Measurements from ENCODE around the gene MVB12B.

MVB12B gene

DNA sequence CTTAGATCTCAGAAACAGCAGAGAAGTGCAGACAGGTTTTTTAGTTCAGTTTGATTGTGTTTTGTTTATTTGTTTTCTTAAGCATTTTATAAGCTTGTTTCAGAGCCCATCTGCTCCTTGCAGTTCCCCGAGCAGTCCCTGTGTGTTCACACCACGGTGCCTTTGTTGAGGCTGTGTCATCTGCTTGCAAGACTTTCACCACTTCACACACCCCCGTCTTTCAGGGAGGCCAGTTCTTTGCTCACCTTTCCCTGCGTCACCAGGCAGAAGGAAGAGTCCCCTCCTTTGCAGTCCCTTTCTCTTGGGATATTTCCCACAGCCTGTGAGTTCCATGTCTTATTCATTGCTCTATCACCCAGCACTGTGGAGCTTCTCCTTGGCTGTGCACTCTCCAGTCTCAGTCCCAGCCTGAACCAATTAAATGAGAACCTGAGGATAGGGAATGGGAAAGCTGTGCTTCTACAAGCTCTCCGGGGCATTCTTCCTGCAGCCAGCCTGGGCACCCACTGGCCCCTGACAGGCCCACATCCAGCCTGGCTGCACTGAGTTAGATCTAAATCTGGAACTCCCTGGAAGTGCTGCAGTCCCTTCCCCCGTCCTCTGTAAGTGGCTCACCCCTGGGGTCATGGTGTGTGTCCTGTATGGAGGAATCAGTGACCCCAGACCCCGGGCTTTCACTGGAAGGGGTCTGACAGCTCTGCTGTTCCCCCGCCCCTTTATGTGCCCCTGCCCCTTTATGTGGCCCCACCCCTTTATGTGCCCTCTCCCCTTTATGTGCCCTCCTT, 5.5 kb downstream of the MVB12B start:
- no peak for DNase-seq

DNA sequence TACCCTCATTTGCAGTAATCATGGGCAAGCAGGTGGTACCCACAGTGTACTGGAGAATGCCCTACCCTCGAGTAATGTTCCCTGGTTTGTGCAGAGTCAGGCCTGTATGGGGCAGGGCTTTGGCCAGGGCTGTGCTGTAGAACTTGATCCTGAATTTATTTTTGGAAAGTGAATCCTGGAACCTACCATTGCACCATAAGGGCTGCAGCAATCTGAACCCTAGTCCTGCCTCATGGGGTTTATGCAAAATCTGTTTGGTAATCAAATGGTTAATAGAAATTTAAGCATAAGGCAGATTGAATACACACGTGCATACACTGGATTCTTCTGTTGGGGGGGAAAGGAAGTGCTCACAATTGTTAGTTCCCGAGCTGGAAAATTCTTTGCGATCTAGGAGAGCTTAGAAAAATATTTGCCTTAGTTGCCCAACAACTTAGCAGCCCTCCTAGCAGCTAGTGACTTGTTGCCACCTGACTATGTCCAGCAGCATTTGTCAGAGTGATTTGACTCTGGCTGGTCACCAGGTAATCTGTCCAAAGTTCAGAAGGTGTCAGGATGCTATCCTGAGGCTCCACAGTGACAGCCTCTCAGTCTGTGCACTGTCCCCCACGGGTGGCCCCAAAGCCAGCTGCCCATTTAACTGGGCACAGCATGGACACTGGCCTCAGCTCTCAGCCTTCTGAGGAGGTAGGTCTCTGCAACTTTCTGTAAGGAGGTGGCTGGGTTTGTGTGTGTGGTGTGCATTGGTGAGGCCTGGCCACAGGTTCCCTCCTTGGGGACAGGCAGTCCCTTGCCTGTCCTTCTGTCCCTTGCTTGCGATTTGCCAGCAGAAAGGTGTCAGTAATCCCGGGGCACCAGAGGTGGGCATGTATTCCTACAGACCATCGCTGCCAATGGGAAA, 8.3 kb downstream of the MVB12B start:
- no peak for DNase-seq

DNA sequence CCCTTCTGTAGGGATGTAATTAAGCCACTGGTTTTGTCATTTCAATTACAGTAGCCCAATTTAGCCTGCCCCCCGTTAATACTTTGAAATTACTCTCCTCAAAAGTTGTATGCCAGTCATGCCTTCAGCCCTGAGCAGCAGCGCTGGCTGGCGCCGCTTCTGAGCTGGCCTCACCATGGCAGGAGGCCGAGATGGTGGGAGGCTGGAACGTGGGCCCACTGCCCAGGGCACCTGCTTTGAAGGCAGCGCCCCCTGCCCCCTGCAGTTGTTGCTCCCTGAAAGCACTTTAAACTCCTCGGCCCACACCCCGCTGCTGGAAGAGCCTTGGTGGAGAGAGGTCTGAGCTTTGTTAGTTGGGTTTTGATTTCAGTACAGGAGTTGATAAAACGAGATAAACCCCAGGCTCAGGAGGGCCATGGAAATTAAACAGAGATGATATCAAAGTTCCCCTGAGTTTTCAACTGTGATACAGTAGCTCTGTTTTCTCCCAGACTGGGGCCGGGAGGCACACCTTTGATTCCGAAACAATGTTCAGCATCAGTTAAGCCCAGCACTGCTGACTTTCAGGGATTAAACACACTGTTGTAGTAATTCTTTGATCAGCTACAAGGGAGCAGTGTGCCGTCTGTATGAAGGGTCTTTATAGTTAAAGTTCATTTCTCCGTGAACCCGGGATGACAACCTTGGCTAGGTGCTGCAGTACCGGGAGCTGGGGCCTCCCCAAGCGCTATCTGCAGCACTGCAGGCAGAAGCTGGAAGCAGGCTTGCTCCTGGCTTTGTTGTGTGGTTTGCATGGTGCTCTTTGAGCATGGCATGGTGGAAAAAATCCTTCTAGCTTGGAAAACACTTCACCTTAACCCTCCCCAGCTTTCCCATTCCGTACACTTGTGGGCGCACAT, 9.5 kb downstream of the MVB12B start:
- DNase-seq, result no peak

DNA sequence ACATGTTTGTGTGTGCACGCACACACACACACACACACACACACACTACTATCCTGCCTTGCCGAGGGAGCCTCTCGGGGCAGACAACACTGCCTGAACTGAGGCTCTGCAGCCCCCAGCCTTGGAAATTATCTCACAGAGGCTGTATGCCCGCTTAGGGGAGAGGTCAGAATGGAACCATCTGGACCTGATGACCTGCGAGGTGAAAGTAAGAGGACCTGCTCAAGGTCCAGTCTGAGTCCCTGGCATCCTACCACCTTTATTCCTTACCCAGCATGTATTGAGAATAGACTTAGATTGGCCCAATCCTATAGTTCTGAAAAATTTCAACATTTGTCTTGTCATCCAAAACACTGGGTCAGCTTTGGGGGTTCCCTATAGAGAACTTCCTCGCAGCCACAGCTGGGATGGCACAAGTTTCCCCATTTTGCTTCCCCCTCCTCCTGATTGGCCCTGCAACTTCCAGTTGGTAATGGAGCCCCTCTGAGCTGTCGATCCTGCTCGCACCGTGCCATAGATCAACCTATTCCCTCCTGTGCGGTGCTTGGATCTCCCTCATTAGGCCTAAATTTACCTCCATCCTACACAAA, 10.2 kb downstream of the MVB12B start:
- DNase-seq, result no peak

DNA sequence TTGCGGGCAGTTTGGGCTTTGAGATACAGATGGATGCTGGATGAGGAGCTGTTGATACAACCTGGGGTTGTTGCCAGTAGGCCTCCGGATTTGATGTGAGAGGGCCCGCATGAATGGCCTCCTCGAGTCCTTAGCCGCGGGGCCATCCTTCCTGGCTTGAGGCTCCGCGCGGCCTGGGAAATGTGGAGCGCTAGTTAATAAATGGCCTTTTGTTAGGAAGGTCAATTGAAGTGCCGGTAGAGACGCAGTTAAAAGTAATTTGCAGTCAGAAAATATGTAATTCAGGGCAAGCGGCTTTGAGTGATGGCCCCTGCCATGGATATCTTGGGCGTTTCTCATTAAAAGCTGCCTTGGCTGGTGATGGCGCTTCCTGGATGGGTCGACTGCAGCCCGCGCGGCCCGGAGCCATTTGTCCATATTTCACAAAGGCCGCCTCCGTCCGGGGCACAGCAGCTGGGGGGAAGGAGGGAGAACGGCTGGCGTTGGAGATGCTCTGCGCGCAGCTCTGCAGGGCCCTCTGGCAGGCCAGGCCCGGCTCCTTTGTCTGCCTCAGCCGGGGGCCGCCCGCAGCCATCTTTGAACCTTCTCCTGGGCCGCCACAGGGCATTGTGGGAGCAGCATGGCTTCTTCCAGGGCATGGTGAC, 11.2 kb downstream of the MVB12B start:
- no peak for DNase-seq

DNA sequence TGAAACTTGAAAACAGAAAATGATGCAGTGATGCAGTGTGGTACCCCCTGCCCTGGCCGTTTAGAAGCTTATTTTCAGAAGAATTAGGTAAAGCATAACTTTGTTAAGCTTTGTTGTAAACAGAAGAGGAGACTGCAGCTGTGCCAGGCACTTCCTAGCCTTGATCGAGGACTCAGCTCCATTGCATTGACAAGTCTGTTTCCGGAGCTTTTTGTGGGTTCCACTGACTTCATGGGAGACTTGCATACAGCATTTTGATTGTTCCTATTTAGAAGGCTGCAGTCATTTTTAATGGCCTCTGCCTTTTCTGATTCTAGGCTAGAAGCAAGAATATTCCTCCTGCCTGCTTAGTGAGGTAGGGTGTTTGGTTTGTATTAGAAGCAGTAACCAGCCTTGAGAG, 12.3 kb downstream of the MVB12B start:
- no peak for DNase-seq

DNA sequence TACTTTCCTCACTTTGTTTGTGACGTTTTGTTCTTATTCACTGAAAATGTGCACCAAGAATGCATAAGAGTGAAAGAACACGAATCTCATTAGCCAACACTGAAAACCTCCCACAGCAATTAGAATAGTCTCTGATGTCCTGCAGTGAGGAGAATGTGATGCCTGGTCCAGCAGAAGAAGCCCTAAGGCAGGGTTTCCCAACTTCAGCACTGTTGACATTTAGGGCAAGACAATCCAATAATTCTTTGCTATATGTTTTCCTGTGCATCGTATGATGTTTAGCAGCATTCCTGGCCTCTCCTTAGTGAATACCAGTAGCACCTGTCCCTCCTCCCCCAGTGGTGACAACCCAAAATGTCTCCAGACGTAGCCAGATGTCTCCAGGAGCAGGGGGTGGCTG, 14.8 kb downstream of the MVB12B start:
- no peak for DNase-seq

DNA sequence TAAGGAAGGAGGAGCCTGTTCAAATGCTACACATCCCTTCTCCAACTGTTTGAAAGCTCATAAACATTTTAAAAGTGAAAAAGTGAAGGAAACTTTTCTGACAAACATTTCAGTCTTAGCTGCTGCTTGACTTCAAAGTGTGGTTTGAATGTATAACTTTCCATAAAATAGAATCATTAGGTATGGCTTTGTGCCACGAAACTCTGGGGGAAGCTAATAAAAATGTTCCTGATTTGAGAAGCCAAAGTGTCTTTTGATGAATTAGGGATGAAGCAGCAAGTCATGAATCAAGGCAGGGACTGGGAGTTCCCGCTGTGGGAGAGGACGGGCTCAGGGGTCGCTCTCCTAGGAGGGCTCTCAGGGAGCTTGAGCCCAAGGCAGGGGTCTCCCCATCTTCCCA, 15.3 kb downstream of the MVB12B start:
- DNase-seq, result no peak

DNA sequence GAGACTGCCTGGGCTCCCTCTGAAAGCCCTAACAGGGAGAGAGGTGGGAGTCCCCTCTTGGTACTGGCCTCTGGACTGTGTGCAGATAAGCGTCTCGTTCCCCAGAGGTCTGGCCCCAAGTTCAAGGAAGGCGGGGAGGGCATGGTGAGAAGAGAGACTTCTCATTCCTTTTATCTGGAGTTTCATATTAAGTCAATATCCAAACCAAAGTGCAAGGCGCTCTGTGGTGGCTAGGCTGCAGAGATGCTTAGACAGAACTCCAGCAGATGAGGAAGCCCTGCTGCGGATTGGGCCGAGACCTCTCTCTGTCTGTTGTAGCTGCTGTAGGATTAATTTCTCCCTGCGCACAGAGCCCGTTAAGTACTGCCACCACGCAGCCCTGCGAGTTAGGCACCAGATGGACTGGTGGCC, 16.0 kb downstream of the MVB12B start:
- DNase-seq, result no peak

DNA sequence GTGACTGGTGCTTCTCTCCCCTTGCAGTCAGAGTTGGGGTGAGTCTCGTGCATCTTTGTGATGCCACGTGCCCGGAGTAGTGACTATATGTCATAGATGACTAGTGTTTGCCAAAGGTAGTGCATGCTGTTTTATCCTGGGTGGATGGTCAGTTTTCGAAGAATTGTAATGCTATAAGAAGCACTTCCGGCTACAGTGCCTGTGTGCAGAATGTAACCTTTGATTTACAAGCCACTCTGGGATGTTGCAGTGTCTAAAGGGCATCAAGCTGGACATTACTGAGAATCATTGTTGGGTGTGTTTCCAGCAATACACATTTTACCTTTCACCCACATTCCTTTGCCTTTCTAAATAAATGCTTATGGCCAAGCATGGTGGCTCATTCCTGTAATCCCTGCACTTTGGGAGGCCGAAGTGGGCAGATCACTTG, 16.7 kb downstream of the MVB12B start:
- no peak for DNase-seq

DNA sequence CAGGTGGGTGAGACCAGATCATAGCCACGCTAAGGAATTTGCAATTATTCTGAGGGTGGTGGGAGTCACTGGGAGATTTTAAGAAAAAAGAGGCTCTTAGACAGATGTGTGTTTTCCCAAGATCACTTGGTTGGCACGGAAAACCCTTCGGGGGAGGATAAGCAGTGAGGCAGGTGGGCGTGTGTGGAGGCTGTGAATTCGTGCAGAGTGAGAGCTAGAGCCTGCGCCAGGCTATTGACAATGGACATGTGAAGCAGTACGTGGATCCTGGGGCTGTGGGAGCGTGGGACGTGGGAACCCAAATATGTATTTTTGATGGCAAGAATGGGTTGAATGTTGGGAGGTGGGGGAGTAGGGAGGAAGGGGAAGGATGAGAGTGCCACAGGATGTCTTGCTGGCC, 19.4 kb downstream of the MVB12B start:
- DNase-seq, result no peak

DNA sequence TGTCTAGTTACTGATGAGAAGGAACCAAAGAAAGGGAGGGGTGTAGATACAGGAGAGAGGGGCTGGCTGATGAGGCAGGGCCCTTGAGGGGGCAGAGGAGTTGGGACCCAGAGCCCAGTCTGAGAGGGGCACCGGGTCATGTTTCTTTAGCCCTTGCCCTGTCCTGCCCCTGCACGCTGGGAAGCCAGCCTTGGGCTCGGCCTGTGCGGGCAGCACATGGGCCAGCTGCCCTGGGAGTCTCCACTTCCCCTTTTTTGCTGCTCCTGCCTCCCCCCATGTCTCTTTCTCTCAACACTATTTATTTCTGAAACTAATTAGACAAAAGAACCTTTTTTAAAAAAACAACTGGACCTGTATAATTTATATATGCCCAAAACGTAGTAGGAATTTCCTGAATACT, 20.5 kb downstream of the MVB12B start:
- no peak for DNase-seq

DNA sequence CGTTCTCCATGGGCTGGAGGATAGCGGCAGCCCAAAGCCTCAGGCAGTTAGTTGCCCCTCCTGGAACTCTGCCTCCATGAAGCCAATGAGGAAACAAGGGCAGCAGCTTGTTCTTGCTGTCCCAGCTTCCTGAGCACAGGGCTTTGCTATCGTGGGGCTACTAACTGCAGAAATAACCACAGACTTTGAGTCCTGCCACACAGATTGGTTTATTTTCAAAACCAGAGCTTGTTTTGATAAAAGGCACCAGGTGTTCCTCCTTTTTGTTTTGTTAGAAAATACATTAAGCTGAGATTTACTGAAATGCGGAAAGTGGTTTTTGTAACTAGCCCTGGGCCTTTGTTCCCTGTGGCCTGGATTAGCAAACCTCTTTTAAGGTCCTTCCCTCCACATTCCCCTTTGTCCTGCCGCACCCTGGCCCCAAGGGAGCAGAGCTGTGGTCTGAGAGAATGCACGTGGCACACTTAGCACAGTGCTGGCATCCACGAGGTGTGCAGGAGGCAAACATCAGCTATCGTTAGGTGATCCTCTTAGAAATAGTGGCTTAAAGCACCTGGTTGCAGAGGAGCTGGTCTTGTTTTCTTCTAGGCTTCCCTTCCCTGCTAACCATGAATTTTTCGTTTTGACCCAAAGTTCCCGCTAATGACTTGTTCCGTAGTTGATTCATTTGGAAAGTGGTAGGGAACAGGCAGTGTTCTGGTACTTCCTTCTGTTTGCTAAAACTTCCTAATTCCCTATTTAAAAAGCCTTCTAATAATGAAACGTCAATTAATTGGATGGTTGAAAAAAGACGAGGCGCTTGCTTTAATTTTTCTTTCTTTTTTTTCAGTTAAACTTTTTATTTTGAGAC, 21.5 kb downstream of the MVB12B start:
- DNase-seq, result no peak

DNA sequence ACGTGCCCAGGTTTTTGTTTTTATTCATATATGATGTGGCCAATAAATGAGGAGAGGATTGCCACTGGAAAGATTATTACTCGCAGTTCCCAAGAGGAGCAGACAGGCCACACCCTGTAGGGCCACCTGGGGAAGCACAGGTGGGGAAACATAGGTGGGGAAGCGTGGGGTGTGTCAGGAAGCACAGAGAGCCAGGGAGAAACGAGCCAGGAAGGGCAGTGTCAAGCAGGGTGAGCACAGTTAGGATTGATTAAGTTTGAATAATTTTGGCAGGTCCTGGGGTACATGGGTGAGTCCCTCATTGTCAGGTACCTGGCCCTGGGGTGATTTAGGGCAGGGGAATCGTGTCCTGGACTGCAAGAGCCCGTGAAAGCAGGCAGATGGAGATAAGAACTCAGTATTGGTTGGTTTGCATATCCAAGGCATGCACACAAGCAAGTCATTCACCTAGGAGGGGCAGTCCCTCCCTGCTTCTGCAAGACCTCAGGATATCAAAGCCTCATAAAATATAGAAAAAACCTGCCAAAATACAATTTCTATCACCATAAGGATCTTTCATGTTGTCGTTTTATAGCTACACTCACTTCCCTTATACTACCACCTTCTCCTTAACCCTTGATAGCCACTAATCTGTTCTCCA, 22.4 kb downstream of the MVB12B start:
- DNase-seq, result no peak

DNA sequence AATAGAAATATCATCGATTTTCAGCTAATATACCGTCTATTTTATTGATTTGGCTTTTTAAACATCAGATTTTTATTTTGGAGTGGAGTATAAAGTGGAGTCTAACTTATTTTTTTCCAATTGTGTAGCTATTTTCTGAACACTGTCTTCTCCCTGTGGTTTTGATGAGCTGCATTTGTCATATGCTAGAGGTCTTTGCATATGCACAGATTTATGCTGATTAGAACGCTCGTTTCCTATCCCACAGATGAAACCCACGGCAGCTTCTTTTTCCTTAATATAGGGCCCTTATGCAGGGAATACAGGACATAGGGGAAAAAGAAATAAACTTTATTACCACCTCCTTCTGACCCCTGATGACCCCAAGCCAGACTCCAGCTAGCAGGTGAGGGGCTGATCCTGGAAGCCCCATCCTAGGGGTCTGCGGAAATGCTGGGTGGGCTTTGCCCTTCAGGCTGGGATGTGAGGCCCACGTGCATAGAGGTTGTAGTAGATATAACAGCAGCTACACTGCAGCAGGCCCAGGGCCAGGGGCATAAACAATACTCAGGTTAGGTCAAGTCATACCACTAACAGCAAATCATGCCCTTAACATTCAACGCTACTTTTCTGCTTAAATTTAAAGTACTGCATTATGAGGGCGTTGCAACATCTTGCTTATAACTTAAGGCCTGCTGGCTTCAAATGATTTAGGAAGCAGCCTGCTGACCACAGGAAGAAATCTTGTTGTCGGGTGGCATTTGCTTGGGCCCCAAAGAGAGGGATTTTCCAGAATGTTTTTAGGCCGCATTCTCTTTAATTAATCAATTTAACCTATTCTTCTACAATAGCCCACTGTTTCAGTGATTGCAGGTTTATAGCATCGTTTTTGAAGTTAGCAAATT, 28.5 kb downstream of the MVB12B start:
- no peak for DNase-seq

DNA sequence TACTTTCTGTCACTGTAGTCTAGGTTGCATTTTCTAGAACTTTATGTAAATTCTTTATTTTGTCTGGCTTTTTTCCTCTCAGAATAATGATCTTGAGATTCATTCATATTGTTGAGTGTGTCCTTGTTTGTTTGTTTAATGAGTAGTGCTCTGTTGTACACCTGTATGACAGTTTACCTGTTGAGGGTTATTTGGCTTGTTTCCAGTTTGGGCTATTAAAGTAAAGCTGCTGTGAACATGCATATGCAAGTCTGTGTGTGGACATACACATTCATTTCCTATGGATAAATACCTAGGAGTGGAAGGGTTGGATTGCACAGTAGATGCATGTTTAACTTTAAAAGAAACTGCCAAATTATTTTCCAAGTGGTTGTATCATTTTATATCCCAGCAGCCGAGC, 30.4 kb downstream of the MVB12B start:
- DNase-seq, result no peak

DNA sequence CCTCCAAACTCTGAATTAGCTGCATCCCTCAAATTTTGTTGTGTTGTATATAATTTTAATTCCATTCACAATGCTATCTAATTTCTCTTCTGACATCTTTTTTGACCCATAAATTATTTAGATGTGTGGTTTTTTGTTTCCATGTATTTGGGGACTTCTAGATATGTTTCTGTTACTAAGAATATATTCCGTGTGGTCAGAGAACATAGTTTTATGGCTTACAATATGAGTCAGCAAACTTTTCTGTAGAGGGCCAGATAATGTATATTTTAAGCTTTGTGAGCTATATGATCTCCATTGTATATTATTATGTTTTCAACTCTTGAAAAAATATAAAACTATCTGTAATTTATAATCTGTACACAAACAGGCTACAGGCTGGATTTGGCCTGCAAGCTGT, 33.4 kb downstream of the MVB12B start:
- DNase-seq, result no peak

DNA sequence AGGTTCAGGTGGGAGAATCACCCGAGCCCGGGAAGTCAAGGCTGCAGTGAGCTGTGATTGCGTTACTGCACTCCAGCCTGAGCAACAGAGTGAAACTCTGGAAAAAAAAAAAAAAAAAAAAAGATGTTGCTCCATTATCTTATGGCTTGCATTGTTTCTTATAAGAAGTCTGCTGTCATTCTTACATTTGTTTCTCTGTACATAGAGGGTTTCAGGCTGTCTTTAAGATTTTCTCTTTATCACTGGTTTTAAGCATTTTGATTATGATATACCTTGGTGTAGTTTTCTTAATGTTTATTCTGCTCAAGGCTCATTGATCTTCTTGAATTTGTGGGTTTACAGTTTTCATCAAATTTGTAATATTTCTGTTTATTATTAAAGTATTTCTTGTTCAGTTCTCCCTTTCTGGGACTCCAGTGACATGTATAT, 35.2 kb downstream of the MVB12B start:
- DNase-seq, result no peak

DNA sequence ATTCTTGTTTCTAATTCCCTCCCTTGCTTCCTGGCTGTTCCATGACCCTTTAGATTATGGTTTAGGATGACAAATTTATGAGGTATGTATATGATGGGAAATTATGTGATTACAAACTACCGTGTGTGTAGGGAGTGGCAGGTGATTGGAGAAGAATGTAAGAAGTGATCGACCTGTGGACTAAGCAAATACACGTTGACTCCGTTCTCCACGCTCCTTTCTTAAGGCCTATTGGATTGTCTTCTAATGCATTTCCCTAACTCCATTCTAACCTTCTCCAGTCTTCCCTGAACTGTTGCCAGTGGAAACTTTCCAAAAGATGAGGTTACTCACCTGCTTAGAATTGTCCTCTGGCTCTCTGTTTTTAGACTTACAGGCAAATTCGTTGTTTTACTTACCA, 36.6 kb downstream of the MVB12B start:
- no peak for DNase-seq

Data from activated naive CD4-positive, alpha-beta T cell treated with Interleukin-2 at 50 U/mL for 16 hours (primary cell).